ENCODE measurements around the gene TMEM221. TPM values are rescaled to one million over a fixed set of nuclear protein-coding genes. Genes with fewer than 3 reads are reported as not detected.

The TMEM221 gene
- total and polyA plus RNA-seq, 9 of the 15 experiments (the other 6 are each of a cell fraction or from before 2014, with no cell fraction given): 0.06 to 0.35 TPM; not detected in 7

DNA sequence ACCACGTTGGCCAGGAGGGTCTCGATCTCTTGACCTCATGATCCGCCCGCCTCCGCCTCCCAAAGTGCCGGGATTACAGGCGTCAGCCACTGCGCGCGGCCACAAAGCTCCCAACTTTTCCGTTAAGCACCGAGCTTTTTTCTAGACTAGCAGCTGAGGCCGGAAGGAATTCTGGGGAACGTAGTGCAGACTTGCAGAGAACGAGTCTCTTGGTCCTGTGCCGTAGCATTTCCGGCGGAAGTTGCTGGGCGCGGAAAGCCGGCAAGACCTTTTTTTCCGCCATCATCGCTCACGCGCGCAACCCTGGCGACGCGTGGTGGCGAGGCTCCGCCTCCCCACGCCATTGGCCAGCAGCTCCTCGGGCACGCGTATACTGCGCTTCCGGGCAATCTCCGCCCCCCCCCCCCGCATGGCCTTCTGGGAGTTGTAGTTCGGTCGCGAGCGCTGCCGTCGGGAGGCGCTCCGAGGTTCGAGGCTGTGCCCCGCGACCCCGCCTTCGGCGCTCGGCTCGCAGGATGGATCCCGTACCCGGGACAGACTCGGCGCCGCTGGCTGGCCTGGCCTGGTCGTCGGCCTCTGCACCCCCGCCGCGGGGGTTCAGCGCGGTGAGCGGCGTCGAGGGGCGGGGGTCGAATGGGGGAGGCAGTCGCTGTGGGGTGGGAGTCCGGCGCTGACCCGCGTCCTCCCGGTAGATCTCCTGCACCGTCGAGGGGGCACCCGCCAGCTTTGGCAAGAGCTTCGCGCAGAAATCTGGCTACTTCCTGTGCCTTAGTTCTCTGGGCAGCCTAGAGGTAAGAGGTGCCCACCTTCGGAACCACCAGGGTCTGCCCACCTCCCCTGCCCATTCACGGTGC is 28.6 kb downstream of the TMEM221 start, which contains the start of gene MVB12A (continued):
- TF ChIP-seq YBX1 (IDR thresholded peaks at IDR 0.05) (no peak), MTA3 (IDR thresholded peaks at IDR 0.05; ENCODE audit: borderline replicate concordance) (no peak; the same call in 1 of the 2 replicates), SLC30A9 (CRISPR knock-in tag; IDR thresholded peaks at IDR 0.05) (no peak), FOXM1 (IDR thresholded peaks at IDR 0.05; ENCODE audit: low read depth) (0 out of 2 replicates have a peak, but pooled peaks have one; percentile 27), FOXM1 (CRISPR knock-in tag; IDR thresholded peaks at IDR 0.05; ENCODE audit: low read depth) (no peak), CREM (IDR thresholded peaks at IDR 0.05; ENCODE audit: low read depth) (peak; percentile 95)
- TF ChIP-seq, protein P1, sequence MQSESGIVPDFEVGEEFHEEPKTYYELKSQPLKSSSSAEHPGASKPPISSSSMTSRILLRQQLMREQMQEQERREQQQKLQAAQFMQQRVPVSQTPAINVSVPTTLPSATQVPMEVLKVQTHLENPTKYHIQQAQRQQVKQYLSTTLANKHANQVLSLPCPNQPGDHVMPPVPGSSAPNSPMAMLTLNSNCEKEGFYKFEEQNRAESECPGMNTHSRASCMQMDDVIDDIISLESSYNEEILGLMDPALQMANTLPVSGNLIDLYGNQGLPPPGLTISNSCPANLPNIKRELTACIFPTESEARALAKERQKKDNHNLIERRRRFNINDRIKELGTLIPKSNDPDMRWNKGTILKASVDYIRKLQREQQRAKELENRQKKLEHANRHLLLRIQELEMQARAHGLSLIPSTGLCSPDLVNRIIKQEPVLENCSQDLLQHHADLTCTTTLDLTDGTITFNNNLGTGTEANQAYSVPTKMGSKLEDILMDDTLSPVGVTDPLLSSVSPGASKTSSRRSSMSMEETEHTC (IDR thresholded peaks at IDR 0.05): peak; percentile 75
- TF ChIP-seq, protein P2, sequence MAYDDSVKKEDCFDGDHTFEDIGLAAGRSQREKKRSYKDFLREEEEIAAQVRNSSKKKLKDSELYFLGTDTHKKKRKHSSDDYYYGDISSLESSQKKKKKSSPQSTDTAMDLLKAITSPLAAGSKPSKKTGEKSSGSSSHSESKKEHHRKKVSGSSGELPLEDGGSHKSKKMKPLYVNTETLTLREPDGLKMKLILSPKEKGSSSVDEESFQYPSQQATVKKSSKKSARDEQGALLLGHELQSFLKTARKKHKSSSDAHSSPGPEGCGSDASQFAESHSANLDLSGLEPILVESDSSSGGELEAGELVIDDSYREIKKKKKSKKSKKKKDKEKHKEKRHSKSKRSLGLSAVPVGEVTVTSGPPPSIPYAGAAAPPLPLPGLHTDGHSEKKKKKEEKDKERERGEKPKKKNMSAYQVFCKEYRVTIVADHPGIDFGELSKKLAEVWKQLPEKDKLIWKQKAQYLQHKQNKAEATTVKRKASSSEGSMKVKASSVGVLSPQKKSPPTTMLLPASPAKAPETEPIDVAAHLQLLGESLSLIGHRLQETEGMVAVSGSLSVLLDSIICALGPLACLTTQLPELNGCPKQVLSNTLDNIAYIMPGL (CRISPR knock-in tag; IDR thresholded peaks at IDR 0.05): no peak

Data from K562 (cell line).